GM18868 (cell line): ENCODE data around the gene RAB35.

ENCODE experiments used
- ATAC-seq: cut with Tn5 transposase; IDR thresholded peaks from one replicate; pipeline ENCODE4 v1.9.1; 2021; ENCODE audit warnings: mild to moderate bottlenecking, moderate library complexity; ENCODE audit not compliant: unreplicated experiment

The RAB35 gene

DNA sequence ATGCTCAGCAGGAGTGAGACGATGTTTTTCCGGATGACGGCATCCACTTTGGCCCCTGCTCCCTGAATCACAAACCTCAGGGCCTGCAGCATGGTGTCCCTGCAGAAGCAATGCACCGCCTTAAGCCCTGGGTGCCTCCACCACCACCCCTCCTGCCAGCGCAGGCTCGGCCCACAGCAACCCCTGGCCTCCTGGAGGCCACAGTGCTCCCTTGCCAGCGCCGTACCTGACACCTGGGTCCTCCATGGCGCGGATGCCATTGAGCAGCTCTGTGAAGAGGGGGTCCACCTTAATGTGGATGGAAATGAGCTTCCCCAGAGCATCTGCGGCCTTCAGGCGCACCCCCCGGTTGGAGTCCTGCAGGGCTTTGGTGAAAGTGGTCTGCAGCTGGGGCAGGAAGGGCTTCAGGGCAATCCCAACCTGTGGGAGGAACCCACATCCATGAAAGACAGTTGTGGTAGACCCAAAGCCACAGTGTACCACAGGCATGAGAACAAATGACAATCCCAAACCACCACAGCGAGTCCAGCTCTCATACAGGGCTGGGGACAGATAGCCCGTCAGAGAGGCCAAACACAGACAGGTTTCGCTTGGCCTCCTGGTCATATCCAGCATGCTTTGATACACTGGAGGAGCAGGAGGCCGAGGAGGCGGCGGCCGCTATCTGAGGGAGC is 17.9 kb upstream of the RAB35 start:
- no peak for ATAC-seq

DNA sequence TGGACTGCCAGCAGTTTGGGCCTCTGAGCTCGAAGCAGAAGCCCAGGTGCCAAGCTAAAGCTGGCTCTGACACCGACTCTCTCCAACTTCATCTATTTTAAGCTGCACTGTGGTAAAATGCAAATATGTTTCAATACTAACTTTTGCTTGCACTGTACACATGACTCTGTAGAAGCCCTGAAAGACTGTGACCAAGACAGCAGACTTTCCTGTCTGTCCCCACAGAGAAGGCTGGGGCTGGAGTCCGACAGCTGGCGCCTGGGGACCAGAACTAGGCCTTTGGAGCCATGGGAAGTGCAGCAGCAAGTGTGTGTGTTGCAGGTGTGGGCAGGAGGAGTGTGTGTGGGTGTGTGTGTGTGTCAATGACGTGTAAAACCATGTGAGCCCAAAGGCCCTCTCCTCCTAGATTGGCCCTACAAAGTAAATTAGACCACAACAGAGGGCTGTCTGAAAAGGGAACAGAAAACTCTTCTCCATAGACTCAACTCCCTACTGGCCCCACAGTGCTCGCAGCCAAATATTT is 16.4 kb upstream of the RAB35 start:
- ATAC-seq: peak; percentile 88

DNA sequence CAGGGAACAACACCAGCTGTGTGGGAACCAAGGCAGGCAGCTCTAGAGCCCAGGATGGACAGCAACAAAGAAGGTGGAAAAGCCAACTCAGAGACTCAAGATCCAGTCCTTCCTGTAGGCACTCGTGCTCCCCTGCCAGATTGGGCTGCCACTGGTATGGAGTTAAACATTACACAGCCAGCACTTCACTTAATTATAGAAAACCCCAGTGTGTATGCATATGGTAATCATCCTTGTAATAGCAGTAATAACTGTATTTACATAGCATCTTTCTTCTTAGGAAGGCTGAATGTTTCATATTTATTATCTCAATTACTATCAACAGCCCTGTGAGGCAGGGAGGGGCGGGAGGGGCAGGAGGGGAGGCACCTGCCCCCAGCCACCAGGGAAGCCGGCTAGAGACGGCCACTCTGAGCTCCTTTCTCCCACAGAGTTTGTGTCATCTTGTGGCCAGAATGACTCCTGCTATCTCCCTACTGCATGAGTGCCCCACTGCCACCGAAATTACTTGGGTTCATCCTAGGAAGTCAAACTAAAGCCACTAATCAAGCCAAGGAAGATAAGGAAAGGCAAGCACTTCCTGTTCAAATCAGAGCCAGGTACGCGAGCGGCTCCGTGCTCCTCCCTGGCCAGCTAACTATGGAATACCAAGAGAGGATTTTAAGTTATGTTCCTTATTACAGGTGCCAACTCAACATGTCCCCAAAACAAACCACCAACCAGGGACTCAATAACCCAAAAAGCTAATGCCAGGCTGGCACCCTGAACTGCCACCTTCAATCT is 15.7 kb upstream of the RAB35 start:
- ATAC-seq: no peak

DNA sequence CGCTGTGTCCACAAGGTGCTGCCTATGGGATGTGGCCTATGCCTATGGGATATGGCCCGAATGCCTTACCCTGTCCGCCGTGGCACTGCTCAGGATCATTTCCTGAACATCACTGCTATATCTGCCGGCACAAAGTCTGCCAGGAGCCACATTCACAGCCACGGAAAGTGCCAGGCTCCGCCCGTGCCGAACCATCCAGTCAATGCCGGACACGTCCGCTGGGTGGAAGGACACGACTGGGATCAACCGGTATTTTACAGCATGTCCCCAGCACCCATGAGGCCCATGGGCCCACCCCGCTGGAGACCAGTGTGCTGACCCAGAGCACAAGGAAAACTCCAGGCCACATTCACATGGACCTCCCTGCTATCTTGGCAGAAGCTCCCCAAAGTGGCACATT is 14.6 kb upstream of the RAB35 start:
- ATAC-seq: no peak

DNA sequence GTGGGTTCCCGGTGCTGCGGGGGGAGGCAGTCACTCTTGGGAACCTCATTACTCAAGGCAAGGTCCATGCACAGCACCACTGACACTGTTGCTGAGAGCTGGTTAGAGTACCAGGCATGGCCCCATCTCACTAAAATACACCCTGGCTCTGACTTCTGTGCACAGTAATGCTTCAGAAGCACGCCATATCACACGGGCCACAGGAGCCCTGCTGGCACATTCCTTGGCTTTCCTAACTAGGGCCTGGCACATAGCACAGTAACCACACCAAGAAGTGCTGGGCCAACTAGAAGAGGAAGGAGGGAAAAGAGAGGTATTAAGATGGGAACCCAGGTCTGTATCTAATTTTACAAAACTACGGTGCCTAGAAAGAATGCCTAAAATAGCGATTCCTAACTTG is 13.5 kb upstream of the RAB35 start:
- no peak for ATAC-seq

DNA sequence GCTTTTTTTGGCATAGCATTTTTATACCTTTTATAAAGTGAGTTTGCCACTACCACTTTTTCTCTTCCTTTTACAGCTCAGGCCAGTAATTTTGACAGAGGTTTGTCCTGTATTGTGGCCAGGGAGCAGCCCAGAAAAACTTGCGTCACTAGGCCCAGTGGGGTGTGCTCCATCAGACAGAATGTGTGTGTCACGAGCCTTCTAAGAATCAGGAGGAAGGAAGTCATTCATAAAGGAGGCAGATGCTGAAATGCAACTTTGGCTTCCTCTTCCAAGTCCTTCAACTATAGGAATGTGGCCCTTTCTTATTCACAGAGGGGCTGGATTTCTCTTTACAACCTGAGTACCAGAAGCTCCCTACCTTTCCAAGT is 10.1 kb upstream of the RAB35 start:
- no peak for ATAC-seq

DNA sequence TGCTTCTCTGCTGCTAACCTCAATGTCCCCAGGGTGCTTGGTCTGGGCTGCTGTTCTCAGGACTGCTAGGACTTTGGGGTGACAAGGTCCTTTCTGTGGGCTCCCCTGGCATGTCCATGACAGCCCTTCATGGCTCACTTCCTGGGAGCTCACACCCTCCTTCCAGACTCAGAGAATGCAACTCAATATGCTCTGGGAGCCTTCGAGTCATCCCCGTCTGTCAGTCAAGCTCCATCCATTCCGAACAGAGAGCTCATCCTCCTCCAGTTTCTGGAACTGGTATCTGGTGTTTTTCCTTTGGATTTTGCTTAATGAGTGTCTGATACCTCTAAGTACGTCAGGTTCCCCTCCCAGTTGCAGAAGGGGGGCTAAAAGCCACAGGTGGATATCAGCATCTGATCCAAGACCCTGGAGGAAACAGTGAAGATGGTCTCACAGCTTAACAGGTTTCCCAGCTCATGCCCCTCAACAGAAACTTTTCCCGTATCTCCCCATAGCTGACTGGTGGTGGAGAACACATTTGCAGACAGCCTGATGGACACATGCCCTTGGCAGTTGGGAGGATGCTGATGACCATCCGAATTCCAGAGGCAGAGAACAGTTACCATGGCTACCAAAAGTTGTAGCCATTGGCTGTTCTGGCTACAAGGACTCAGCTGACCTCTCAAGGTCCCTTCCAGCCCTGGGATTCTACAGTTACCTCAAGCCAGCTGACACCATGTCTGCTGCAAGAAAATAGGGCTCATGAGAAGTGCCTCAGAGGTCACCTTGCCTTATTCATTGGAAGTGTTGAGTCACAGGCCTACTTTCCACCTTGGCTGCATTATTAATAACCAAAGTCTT is 9.5 kb upstream of the RAB35 start:
- ATAC-seq: no peak

DNA sequence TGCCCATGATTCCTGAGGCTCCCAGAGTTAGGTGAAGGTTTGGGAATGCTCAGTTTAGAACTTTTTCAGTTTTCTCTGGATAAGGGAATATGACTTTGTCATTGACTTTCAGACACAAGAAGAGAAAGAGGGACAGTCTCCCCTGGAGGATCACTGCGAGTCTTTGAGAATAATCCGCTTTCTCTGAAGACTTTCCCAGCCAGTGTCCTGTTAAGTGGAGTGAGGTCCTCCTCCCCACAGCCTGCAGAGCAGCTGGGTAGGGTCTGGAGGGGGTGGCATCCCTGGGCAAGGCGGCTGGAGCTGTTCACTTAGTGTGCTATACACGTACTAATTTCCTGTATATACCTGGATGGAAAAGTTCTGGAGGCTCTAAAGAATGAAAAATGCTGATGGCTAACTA is 8.5 kb upstream of the RAB35 start:
- no peak for ATAC-seq

GRCh38 chr12:120121766-120122293 is 5.3 kb upstream of the RAB35 start:
- ATAC-seq: peak; percentile 43

DNA sequence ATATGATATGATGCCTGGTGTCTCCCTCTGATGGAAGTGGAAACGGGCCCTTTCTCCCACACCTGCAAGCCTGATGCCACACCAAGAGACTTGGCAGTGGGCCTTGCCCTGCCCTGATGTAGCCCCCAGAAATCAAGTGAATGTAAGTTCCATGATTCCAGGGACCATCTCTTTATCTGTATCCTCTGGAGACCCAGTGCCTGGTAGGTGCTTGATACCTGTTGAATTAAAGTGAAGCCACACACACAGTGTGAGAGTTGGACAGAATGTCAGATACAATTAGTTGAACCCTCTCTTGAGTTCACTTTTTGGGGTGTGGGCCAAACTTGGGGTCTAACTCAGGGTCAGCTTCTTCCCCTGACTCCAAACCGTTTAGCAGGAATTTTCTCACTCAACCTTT is 4.8 kb upstream of the RAB35 start:
- ATAC-seq: no peak

DNA sequence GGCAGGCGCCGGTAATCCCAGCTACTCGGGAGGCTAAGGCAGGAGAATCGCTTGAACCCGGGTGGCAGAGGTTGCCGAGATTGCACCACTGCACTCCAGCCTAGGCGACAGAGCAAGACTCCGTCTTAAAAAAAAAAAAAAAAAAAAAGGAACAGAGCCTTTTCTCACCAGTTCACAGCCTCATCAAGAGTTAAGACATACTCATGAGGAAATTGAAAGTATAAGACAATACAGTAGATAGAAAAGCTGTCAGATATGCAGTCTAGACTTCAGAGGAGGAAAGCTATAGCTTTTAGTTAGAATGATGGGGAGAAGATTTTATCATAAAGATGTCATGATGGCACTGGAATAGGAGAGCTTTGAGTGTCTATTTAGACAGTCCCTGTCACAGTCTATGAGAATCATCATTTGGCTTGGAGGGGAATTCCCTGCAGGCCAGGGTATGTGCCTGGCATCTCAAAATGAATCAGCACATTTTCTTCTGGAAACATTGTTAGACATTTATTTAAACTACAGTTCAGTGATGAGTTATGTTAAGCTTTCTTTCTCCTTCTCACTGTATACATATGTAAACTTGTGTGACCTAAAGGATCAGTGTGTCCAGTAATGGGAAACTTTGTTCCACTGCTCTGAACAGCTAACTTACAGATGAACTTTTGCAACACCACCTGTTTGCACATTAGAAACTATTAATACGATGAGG is 2.9 kb upstream of the RAB35 start:
- ATAC-seq: peak; percentile 37

GRCh38 chr12:120118321-120119061 is 1.9 kb upstream of the RAB35 start:
- ATAC-seq: no peak

- no peak for ATAC-seq
These were observed 1.4 kb upstream of the RAB35 start for GRCh38 chr12:120117961-120118320.

- peak; percentile 38 for ATAC-seq
These were observed 469 bp upstream of the RAB35 start for GRCh38 chr12:120116792-120117651.

DNA sequence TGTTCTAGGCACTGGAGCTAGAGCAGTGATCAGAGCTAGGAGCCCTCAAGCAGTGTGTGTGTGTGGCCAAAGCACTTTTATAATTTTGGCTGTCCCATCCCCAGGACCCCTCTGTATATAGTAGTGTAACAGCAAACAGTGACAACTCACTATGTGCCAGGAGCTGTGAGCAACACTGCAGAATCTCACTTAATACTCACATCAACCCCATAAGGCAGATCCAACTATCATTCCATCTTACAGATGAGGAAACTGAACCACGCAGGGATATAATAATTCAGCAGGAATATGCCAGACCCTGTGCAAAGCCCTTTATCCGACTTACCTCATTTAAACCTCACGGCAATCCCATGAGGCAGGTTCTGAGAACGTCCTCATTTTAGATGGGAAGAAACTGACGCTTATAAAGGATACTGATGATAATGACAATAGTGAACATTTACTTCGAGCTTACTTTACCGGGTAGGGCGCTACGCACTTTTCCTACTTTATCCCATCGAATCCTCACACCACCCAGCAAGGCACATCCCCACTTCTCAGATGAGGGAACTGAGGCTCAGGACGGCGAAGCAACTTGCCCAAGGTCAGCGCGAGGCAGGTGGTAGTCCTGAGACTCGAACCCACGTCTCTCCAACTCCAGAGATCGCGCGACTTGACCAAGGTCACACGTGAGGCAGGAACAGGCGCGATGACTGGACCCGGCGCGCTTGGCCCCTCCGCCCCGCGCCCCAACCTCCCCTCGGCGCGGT is 687 bp downstream of the RAB35 start:
- no peak for ATAC-seq

DNA sequence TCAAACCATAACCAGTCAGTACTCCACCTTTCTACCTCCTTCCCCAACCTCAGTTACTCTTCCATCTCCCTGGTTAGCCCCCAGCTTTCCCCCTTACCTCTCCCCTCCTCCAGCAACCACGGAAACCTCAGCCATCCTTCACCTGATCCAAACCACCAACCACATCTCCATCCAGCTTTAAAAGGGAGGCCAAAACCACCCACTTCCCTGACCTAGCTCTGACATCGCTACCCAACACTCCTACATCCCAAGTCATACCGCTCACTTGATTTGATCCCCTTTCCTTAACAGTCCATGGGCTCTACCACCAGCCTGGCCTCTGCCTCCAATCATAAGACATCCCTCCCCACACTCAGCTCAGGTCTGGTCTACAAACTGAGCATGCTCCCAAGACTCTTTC is 1.5 kb downstream of the RAB35 start:
- ATAC-seq: no peak

- ATAC-seq: peak; percentile 76
These were observed 5.7 kb downstream of the RAB35 start for GRCh38 chr12:120110550-120111501.
